ENCODE data around the gene SH3D19. TPM values are rescaled to one million over a fixed set of nuclear protein-coding genes. Genes with fewer than 3 reads are reported as not detected.
A peak's percentile ranks its signal among the peaks of the same experiment; 100 is the strongest.
"Not testable (repeated sequence)": the region's sequence is repeated elsewhere in the genome, so short reads cannot be mapped to it uniquely, and the experiment has no call there.

The SH3D19 gene
- total RNA-seq, 3 donors from 2014 or later: 0.24 to 0.61 (median 0.56) TPM

DNA sequence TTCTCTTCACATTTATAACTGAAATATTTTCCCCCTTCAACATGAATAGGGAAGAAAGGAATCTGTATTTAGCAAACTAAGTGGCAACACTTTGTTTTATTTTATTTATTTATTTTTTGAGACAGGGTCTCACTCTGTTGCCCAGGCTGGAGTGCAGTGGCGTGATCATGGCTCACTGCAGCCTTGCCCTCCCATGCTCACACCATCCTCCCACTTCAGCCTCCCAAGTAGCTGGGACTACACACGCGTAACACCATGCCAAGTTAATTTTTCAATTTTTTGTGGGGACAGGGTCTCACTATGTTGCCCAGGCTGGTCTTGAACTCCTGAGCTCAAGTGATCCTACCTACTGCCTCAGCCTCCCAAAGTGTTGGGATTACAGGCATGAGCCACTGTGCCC is 189.4 kb downstream of the SH3D19 start:
- not testable (repeated sequence) for H3K4me3 Mint-ChIP-seq; ATAC-seq; H3K4me1 Mint-ChIP-seq (ENCODE audit: low read depth); DNase-seq; H3K36me3 Mint-ChIP-seq (ENCODE audit: insufficient read depth); H3K9me3 Mint-ChIP-seq; H3K27me3 Mint-ChIP-seq (ENCODE audit: low read depth)

DNA sequence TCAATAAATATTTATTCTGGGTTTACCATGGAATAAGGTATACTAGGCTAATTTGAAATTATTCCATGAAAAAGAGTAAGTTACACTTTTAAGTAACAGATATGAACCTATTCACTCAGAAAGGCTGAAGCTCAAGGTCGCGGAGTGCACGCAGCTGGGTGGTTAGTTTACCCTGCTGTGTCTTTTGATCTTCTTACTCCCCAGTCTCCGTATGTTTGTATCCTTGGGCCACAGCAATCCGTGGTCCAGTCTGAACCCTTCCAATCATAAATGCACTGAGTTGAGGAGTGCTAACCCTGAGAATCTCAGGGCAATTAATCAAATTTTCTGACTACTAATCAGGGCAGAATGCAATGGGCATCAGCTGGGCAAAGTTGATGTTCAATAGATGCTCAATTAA is 192.1 kb downstream of the SH3D19 start:
- Mint-ChIP-seq H3K4me3 (no peak overlapping the region), H3K36me3 (ENCODE audit: insufficient read depth) (no peaks in the 10 kb centered on the region), H3K9me3 (no peaks in the 10 kb centered on the region), H3K27me3 (ENCODE audit: low read depth) (no peaks in the 10 kb centered on the region), H3K4me1 (ENCODE audit: low read depth) (no peaks in the 10 kb centered on the region)
- ATAC-seq (no peak), DNase-seq (no peak)

DNA sequence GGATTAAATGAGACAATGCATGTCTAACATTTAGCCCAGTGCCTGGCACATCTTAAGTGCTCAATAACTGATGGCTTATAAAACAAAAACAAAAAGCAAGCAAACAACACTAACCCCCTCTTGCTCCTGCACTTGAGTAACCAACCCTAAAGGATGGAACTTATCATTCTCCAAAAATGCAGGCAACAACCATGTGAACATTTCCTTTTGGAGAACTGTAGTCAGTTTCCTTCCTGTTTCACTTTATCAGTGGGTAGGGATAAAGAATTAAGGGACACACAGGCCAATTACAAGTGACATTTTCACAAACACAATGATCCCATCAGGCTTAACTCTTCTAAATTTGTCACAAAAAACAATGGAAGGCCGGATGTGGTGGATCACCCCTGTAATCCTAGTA is 195.6 kb downstream of the SH3D19 start:
- DNase-seq (no peak), ATAC-seq (no peak)
- no peaks in the 10 kb centered on the region for H3K4me1 Mint-ChIP-seq (ENCODE audit: low read depth)
- no peaks in the 10 kb centered on the region for H3K27me3 Mint-ChIP-seq (ENCODE audit: low read depth)
- H3K4me3 Mint-ChIP-seq: no peak overlapping the region
- no peaks in the 10 kb centered on the region for H3K36me3 Mint-ChIP-seq (ENCODE audit: insufficient read depth)
- H3K9me3 Mint-ChIP-seq: no peaks in the 10 kb centered on the region

- Mint-ChIP-seq H3K4me1 (ENCODE audit: low read depth) (peaks cover 3% of the 10 kb centered on the region), H3K4me3 (no peak overlapping the region), H3K27me3 (ENCODE audit: low read depth) (no peaks in the 10 kb centered on the region), H3K36me3 (ENCODE audit: insufficient read depth) (peaks cover 2% of the 10 kb centered on the region), H3K9me3 (no peaks in the 10 kb centered on the region)
- ATAC-seq (peak; percentile 49 to 64), DNase-seq (peak; percentile 27)
These were observed 207.9 kb downstream of the SH3D19 start for GRCh38 chr4:151117371-151117962.

DNA sequence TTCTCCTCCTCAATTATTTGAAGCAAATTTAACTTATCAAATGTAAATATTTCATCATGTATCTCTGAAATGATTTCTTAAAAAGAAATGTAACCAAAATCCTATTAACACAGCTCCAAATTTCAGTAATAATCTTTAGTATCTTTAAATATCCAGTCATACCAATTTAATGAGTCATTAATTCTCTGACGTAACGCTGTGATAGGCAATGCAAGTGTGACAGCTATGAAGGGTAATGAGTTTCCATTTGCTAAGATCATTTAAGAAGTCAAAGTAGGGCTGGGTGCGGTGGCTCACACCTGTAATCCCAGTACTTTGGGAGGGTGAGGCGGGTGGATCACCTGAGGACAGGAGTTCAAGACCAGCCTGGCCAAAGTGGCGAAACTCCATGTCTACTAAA is 210.4 kb downstream of the SH3D19 start:
- DNase-seq (no peak), ATAC-seq (no peak)
- Mint-ChIP-seq H3K9me3 (no peaks in the 10 kb centered on the region), H3K27me3 (ENCODE audit: low read depth) (no peaks in the 10 kb centered on the region), H3K36me3 (ENCODE audit: insufficient read depth) (no peaks in the 10 kb centered on the region), H3K4me3 (no peak overlapping the region), H3K4me1 (ENCODE audit: low read depth) (no peaks in the 10 kb centered on the region)

GRCh38 chr4:151114338-151114737 is 211.1 kb downstream of the SH3D19 start:
- no peak for DNase-seq
- Mint-ChIP-seq H3K9me3 (no peaks in the 10 kb centered on the region), H3K4me1 (ENCODE audit: low read depth) (no peaks in the 10 kb centered on the region), H3K27me3 (ENCODE audit: low read depth) (no peaks in the 10 kb centered on the region), H3K36me3 (ENCODE audit: insufficient read depth) (no peaks in the 10 kb centered on the region), H3K4me3 (no peak overlapping the region)
- ATAC-seq: peak in 1 of 2 donors; percentile 5

- H3K36me3 Mint-ChIP-seq (ENCODE audit: insufficient read depth): peaks cover 14% of the 10 kb centered on the region
- H3K27me3 Mint-ChIP-seq (ENCODE audit: low read depth): no peaks in the 10 kb centered on the region
- peaks cover 2% of the 10 kb centered on the region for H3K4me1 Mint-ChIP-seq (ENCODE audit: low read depth)
- no peak overlapping the region for H3K4me3 Mint-ChIP-seq
- no peaks in the 10 kb centered on the region for H3K9me3 Mint-ChIP-seq
- ATAC-seq (no peak), DNase-seq (no peak)
These were observed 215.2 kb downstream of the SH3D19 start for GRCh38 chr4:151110236-151110635.

DNA sequence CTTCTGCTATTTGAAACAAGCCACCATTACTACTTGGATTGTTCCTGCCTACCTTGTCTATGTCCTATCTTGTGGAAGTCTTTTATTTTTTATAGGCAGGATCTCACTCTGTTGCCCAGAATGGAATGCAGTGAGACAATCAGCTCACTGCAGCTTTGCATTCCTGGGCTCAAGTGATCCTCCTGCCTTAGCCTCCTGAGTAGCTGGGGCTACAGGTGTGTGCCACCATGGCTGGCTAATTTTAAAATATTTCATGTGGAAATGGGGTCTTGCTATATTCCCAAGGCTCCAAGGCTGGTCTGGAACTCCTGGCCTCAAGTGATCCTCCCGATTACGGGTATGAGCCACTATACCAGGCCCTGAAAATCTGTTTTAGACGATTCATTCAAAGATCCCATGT is 218.3 kb downstream of the SH3D19 start:
- Mint-ChIP-seq H3K36me3 (ENCODE audit: insufficient read depth) (peaks cover 30% of the 10 kb centered on the region), H3K27me3 (ENCODE audit: low read depth) (no peaks in the 10 kb centered on the region), H3K9me3 (no peaks in the 10 kb centered on the region), H3K4me1 (ENCODE audit: low read depth) (peaks cover 14% of the 10 kb centered on the region), H3K4me3 (no peak overlapping the region)
- DNase-seq (no peak), ATAC-seq (no peak)

DNA sequence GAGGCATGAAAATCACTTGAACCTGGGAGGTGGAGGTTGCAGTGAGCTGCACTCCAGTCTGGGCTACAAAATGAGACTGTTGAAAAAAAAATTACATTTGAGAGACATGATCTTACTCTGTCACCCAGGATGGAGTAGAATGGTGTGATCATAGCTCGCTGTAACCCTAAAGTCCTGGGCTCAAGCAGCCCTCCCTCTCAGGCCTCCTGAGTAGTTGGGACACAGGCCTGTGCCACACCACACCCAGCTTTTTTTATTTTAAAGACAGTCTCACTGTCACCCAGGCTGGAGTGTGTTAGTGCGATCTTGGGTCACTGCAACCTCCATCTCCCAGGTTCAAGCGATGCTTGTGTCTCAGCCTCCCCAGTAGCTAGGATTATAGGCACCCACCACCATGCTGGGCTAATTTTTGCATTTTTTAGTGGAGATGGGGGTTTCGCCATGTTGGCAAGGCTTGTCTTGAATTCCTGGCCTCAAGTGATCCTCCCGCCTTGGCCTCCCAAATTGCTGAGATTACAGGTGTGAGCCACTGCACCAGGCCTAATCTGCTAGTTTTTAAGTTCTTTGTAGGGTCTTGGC is 219.9 kb downstream of the SH3D19 start:
- no peaks in the 10 kb centered on the region for H3K9me3 Mint-ChIP-seq
- no peaks in the 10 kb centered on the region for H3K27me3 Mint-ChIP-seq (ENCODE audit: low read depth)
- peaks cover 21% of the 10 kb centered on the region for H3K4me1 Mint-ChIP-seq (ENCODE audit: low read depth)
- DNase-seq: no peak
- peaks cover 41% of the 10 kb centered on the region for H3K36me3 Mint-ChIP-seq (ENCODE audit: insufficient read depth)
- peak in 1 of 2 donors; percentile 28 for ATAC-seq
- no peak overlapping the region for H3K4me3 Mint-ChIP-seq

- peaks cover 25% of the 10 kb centered on the region for H3K4me1 Mint-ChIP-seq (ENCODE audit: low read depth)
- ATAC-seq: no peak
- no peaks in the 10 kb centered on the region for H3K27me3 Mint-ChIP-seq (ENCODE audit: low read depth)
These were observed 220.8 kb downstream of the SH3D19 start for GRCh38 chr4:151104621-151105020.

DNA sequence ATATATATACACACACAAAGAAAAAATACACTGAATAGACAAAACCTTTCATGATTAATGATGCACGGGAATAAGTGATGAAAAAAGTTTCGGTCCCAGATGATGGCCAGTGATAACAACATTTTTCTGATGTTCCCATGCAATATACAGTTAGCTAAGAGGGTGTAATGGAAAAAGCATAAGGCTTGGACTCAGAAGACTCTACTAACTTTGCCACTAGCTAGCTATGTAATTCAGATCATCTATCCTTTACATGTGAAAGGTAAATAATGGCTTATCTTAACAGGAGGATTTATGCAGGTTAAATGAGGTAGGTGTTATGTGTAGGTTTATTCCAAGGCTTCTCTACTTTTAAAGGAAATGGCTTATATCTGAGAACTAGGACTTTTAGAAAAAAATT is 221.6 kb downstream of the SH3D19 start:
- peaks cover 27% of the 10 kb centered on the region for H3K4me1 Mint-ChIP-seq (ENCODE audit: low read depth)
- ATAC-seq: no peak
- no peaks in the 10 kb centered on the region for H3K9me3 Mint-ChIP-seq
- H3K27me3 Mint-ChIP-seq (ENCODE audit: low read depth): no peaks in the 10 kb centered on the region
- H3K36me3 Mint-ChIP-seq (ENCODE audit: insufficient read depth): peaks cover 51% of the 10 kb centered on the region
- peak overlapping the region; percentile 31 for H3K4me3 Mint-ChIP-seq
- no peak for DNase-seq

More at GRCh38 chr4:151104621-151105020, 220.8 kb downstream of the SH3D19 start:
- Mint-ChIP-seq H3K9me3 (no peaks in the 10 kb centered on the region), H3K36me3 (ENCODE audit: insufficient read depth) (peaks cover 49% of the 10 kb centered on the region), H3K4me3 (no peak overlapping the region)
- DNase-seq: no peak

- Mint-ChIP-seq H3K4me1 (ENCODE audit: low read depth) (peaks cover 37% of the 10 kb centered on the region), H3K36me3 (ENCODE audit: insufficient read depth) (peaks cover 37% of the 10 kb centered on the region), H3K4me3 (peak overlapping the region; percentile 99), H3K27me3 (ENCODE audit: low read depth) (no peaks in the 10 kb centered on the region), H3K9me3 (no peaks in the 10 kb centered on the region)
- ATAC-seq: no peak
- DNase-seq: no peak
These were observed 224.9 kb downstream of the SH3D19 start for GRCh38 chr4:151100531-151100930.

DNA sequence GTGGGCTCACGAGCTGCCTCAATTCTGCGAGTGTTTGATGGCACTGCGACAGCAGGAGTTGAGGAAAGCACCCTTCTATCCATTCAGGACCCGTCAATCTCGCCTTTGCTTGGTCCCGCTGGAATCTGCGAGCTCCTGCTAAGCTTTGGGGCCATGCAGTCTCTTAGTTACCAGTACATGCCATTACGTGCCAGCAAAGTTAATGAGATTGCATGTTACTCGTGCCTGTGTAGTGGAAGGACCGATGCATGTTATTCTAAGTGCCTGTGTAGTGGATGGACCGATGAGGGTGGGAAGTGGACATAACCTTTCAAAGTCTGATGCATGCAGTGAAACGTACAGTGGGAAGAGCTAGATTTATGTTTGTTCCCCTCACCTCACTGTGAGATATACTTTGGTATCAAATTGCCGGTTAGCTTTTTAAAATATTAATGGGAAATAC is 225.4 kb downstream of the SH3D19 start:
- Mint-ChIP-seq H3K9me3 (no peaks in the 10 kb centered on the region), H3K36me3 (ENCODE audit: insufficient read depth) (peaks cover 37% of the 10 kb centered on the region), H3K4me3 (peak overlapping the region; percentile 99), H3K4me1 (ENCODE audit: low read depth) (peaks cover 37% of the 10 kb centered on the region), H3K27me3 (ENCODE audit: low read depth) (no peaks in the 10 kb centered on the region)
- DNase-seq (no peak), ATAC-seq (peak; percentile 1 to 5)

- ATAC-seq (peak; percentile 92), DNase-seq (peak; percentile 97)
- H3K9me3 Mint-ChIP-seq: no peaks in the 10 kb centered on the region
- peaks cover 37% of the 10 kb centered on the region for H3K36me3 Mint-ChIP-seq (ENCODE audit: insufficient read depth)
- H3K4me3 Mint-ChIP-seq: peak within 1 kb of the TSS; percentile 99
- H3K4me1 Mint-ChIP-seq (ENCODE audit: low read depth): peaks cover 34% of the 10 kb centered on the region
- H3K27me3 Mint-ChIP-seq (ENCODE audit: low read depth): no peaks in the 10 kb centered on the region
These were observed 226.0 kb downstream of the SH3D19 start, which contains the start of gene RPS3A for GRCh38 chr4:151099229-151099975. TSS of gene RPS3A (plus strand) at chr4:151099628. CDS start at chr4:151099653, 25 bp downstream.

- H3K4me1 Mint-ChIP-seq (ENCODE audit: low read depth): peaks cover 32% of the 10 kb centered on the region
- no peaks in the 10 kb centered on the region for H3K9me3 Mint-ChIP-seq
- no peak for ATAC-seq
- H3K36me3 Mint-ChIP-seq (ENCODE audit: insufficient read depth): peaks cover 35% of the 10 kb centered on the region
- H3K4me3 Mint-ChIP-seq: peak overlapping the region; percentile 99
- H3K27me3 Mint-ChIP-seq (ENCODE audit: low read depth): no peaks in the 10 kb centered on the region
- no peak for DNase-seq
These were observed 226.5 kb downstream of the SH3D19 start for GRCh38 chr4:151098979-151099228.
